K562 (cell line): ENCODE data around the gene CGREF1. TPM values are rescaled to one million over a fixed set of nuclear protein-coding genes. Genes with fewer than 3 reads are reported as not detected.

Experiments used
- ATAC-seq: fragments of 200-7000 bp; cut with Tn5 transposase; 3 replicates; pipeline ENCODE4 v1.9.1; 2020; ENCODE audit warnings: moderate library complexity
- BruUV-seq: library from RNA; stranded (reverse); fragments of 400-500 nt; replicated peaks from 2 replicates; lab custom pipeline; 2021; lab: Mats Ljungman, UMichigan
- CTCF ChIA-PET: fragments of 300-600 bp; formaldehyde crosslinking; extraction: SDS; loops from one replicate; lab custom pipeline; 2021; ENCODE audit warnings: low intra/inter-chr PET ratio; lab: Yijun Ruan, JAX
- POLR2A ChIA-PET: fragments of 300-600, 350-650 bp; sonication (Branson Sonifier 250); formaldehyde crosslinking; extraction: SDS; loops from one replicate; lab custom pipeline; 2021; ENCODE audit warnings: antibody characterized with exemption, inconsistent platforms; lab: Yijun Ruan, JAX
- DNase-seq, 4 experiments: peaks; one replicate each; pipeline versions ENCODE4 v3.0.0 to v3.0.0-alpha.2; 2011 to 2018; ENCODE audit warnings: low spot score in 3 of 4, mixed read lengths in 3 of 4; ENCODE audit errors: extremely low read depth in 1 of 4
- FAIRE-seq: peaks from 2 replicates; lab custom pipeline; 2011; peaks lifted over from hg19 to GRCh38; lab: Jason Lieb, UNC
- H2AFZ ChIP-seq: 2 replicates; pipeline ENCODE4 v1.6.0; 2011; ENCODE audit warnings: low read depth, low read length, control low read depth, inconsistent platforms
- H3K27ac ChIP-seq: fragments of 200-600 bp; 3 replicates; pipeline ENCODE4 v1.8.0; 2011; ENCODE audit warnings: low read depth, mild to moderate bottlenecking, control low read depth, inconsistent platforms, low read length, moderate library complexity, mixed read lengths; ENCODE audit errors: extremely low read depth
- H3K27me3 ChIP-seq, 2 experiments: fragments of 300-600 bp in 1 of 2; 2 replicates in 1 of 2; 3 replicates in 1 of 2; pipeline versions ENCODE4 v1.6.0 to v1.8.0; 2011; ENCODE audit warnings: inconsistent platforms in 2 of 2, low read length in 2 of 2, mild to moderate bottlenecking in 1 of 2, mixed read lengths in 1 of 2, moderate library complexity in 1 of 2; ENCODE audit not compliant: control insufficient read depth in 2 of 2, insufficient read depth in 2 of 2
- H3K36me3 ChIP-seq: fragments of 300-600 bp; 3 replicates; pipeline ENCODE4 v1.8.0; 2011; ENCODE audit warnings: mild to moderate bottlenecking, low read length, inconsistent platforms; ENCODE audit not compliant: control insufficient read depth, insufficient read depth
- H3K4me1 ChIP-seq, 2 experiments: fragments of 200-600 bp in 1 of 2; replicated peaks in 1 of 2; 2 replicates in 1 of 2; 3 replicates in 1 of 2; pipeline versions ENCODE4 v1.5.1 to v1.8.0; 2011; ENCODE audit warnings: inconsistent platforms in 2 of 2, low read length in 2 of 2, mild to moderate bottlenecking in 1 of 2, mixed read lengths in 1 of 2, moderate library complexity in 1 of 2; ENCODE audit not compliant: control insufficient read depth in 2 of 2, insufficient read depth in 2 of 2
- H3K4me2 ChIP-seq: 2 replicates; pipeline ENCODE4 v1.6.1; 2011; ENCODE audit warnings: low read length, control low read depth, inconsistent platforms, mixed read lengths; ENCODE audit not compliant: insufficient read depth
- H3K4me3 ChIP-seq: fragments of 200-600 bp; sonication (generic), shearing (Covaris generic); 2 replicates; pipeline ENCODE4 v1.5.1; 2016; ENCODE audit warnings: control low read depth, inconsistent platforms
- H3K79me2 ChIP-seq: fragments of 200-600 bp; 3 replicates; pipeline ENCODE4 v1.8.0; 2011; ENCODE audit warnings: low read length, inconsistent platforms; ENCODE audit not compliant: control insufficient read depth, insufficient read depth
- H3K9ac ChIP-seq, 2 experiments: 2 replicates each; pipeline versions ENCODE4 v1.6.0 to v1.6.1; 2011; ENCODE audit warnings: low read depth in 2 of 2, low read length in 2 of 2, control low read depth in 1 of 2, inconsistent platforms in 1 of 2, mild to moderate bottlenecking in 1 of 2, mixed read lengths in 1 of 2; ENCODE audit not compliant: insufficient read depth in 1 of 2
- H3K9me1 ChIP-seq: one replicate; pipeline ENCODE4 v1.6.0; 2011; ENCODE audit warnings: inconsistent platforms, mild to moderate bottlenecking, low read length, moderate library complexity; ENCODE audit not compliant: control insufficient read depth, insufficient read depth
- H3K9me3 ChIP-seq: replicated peaks from 2 replicates; pipeline ENCODE4 v1.5.1; 2011; ENCODE audit warnings: low read depth, low read length, inconsistent platforms; ENCODE audit not compliant: control insufficient read depth, insufficient read depth
- H4K20me1 ChIP-seq: replicated peaks from 2 replicates; pipeline ENCODE4 v1.6.1; 2011; ENCODE audit warnings: low read length, inconsistent platforms, mixed read lengths; ENCODE audit not compliant: control insufficient read depth, insufficient read depth
- DIDO1 ChIP-seq: fragments of 450-650 bp; IDR thresholded peaks from 2 replicates; pipeline ENCODE4 v1.6.1; 2016; ENCODE audit warnings: low read depth, missing biosample characterization, missing genetic modification characterization
- E2F5 ChIP-seq: sonication (generic); formaldehyde crosslinking; IDR thresholded peaks from 2 replicates; pipeline ENCODE4 v1.8.0; 2022; ENCODE audit warnings: mild to moderate bottlenecking, missing genetic modification reagents
- FIP1L1 ChIP-seq: fragments of 200-400 bp; formaldehyde crosslinking; IDR thresholded peaks from 2 replicates; pipeline ENCODE4 v1.6.1; 2018; ENCODE audit warnings: mild to moderate bottlenecking, low read depth, low read length; ENCODE audit not compliant: poor library complexity, severe bottlenecking
- HINFP ChIP-seq: fragments of 450-650 bp; conservative IDR thresholded peaks from 2 replicates; pipeline ENCODE4 v1.6.1; 2016; ENCODE audit warnings: missing genetic modification characterization, low read depth, mild to moderate bottlenecking, control low read depth, missing compliant biosample characterization
- KLF6 ChIP-seq: fragments of 250-450 bp; sonication (Bioruptor Pico); IDR thresholded peaks from 2 replicates; pipeline ENCODE4 v1.4.0; 2020; ENCODE audit warnings: mild to moderate bottlenecking, moderate library complexity, borderline replicate concordance
- MTA2 ChIP-seq: fragments of 450-650 bp; IDR thresholded peaks from 2 replicates; pipeline ENCODE4 v1.6.1; 2016; ENCODE audit warnings: low read depth
- NRF1 ChIP-seq, 2 experiments: fragments of 450-650 bp; IDR thresholded peaks in 1 of 2; conservative IDR thresholded peaks in 1 of 2; 2 replicates each; pipeline ENCODE4 v1.6.1; 2014; ENCODE audit warnings: mild to moderate bottlenecking in 2 of 2
- PHF8 ChIP-seq: fragments of 200-600 bp; sonication (generic); IDR thresholded peaks from 2 replicates; pipeline ENCODE4 v1.6.1; 2012; ENCODE audit warnings: mixed run types, mild to moderate bottlenecking, inconsistent platforms, low read length, moderate library complexity, borderline replicate concordance
- POU5F1 ChIP-seq: fragments of 150-350 bp; IDR thresholded peaks from 2 replicates; pipeline ENCODE4 v1.6.1; 2014; ENCODE audit warnings: borderline replicate concordance, low read length, low read depth, mild to moderate bottlenecking; ENCODE audit not compliant: partially characterized antibody
- SIN3B ChIP-seq: fragments of 450-650 bp; IDR thresholded peaks from 2 replicates; pipeline ENCODE4 v1.6.1; 2017; ENCODE audit warnings: low read depth, mild to moderate bottlenecking, moderate library complexity
- ZBTB17 ChIP-seq: fragments of 450-650 bp; formaldehyde crosslinking; IDR thresholded peaks from 2 replicates; pipeline ENCODE4 v1.4.0; 2020; ENCODE audit warnings: mild to moderate bottlenecking
- ZNF316 ChIP-seq: fragments of 450-650 bp; IDR thresholded peaks from 2 replicates; pipeline ENCODE4 v1.6.1; 2016
- ZNF785 ChIP-seq: fragments of 250-450 bp; sonication (Bioruptor Pico); IDR thresholded peaks from 2 replicates; pipeline ENCODE4 v1.4.0; 2020; ENCODE audit warnings: mild to moderate bottlenecking
- WGBS: fragments of 100-300 bp; shearing (Covaris generic); methylation state at CpG from one replicate; pipeline ENCODE4 v1.1.6; 2016; ENCODE audit warnings: low coverage, mixed read lengths; ENCODE audit not compliant: insufficient coverage; ENCODE audit errors: missing lambda C conversion rate; 5-methylcytosine and 5-hydroxymethylcytosine counted together
- in situ Hi-C: fragments of 300-500 bp; cut with MboI; formaldehyde crosslinking; loops from 4 replicates; pipeline ENCODE4 v1.15.0; 2018; ENCODE audit warnings: inconsistent platforms, mixed read lengths
- intact Hi-C: fragments of 100-400 bp; cut with micrococcal nuclease; formaldehyde crosslinking; loops from 2 replicates; pipeline ENCODE4 v1.14.2; 2022
- polyA plus RNA-seq, 8 experiments: library from polyadenylated mRNA; depleted of rRNA in 4 of 8; stranded (reverse) in 5 of 8; unstranded in 3 of 8; fragments of >200 nt; fragmentation: Nextera tagmentation in 2 of 8; fragmentation: Illumina TruSeq in 1 of 8; extraction: Ambion mirVana in 2 of 8; extraction: Trizol in 1 of 8; gene quantifications; 2 replicates each; pipeline versions ENCODE4 v1.2.1 to v1.2.3, GENCODE V29; 2011 to 2014; ENCODE audit warnings: inconsistent platforms in 1 of 8, missing spikeins in 1 of 8
- total RNA-seq, 7 experiments: library from RNA; depleted of rRNA in 6 of 7; stranded (reverse); fragments of >200 nt in 6 of 7; fragmentation: Illumina TruSeq in 2 of 7; extraction: Trizol in 2 of 7; gene quantifications; 2 replicates each; pipeline versions ENCODE4 v1.2.1 to v1.2.3, GENCODE V29; 2011 to 2021; ENCODE audit warnings: low replicate concordance in 1 of 7

CGREF1 gene
- total and polyA plus RNA-seq, 9 of the 15 experiments (the other 6 are each of a cell fraction or from before 2014, with no cell fraction given) = 0.07 to 0.50 (median 0.37) TPM

DNA sequence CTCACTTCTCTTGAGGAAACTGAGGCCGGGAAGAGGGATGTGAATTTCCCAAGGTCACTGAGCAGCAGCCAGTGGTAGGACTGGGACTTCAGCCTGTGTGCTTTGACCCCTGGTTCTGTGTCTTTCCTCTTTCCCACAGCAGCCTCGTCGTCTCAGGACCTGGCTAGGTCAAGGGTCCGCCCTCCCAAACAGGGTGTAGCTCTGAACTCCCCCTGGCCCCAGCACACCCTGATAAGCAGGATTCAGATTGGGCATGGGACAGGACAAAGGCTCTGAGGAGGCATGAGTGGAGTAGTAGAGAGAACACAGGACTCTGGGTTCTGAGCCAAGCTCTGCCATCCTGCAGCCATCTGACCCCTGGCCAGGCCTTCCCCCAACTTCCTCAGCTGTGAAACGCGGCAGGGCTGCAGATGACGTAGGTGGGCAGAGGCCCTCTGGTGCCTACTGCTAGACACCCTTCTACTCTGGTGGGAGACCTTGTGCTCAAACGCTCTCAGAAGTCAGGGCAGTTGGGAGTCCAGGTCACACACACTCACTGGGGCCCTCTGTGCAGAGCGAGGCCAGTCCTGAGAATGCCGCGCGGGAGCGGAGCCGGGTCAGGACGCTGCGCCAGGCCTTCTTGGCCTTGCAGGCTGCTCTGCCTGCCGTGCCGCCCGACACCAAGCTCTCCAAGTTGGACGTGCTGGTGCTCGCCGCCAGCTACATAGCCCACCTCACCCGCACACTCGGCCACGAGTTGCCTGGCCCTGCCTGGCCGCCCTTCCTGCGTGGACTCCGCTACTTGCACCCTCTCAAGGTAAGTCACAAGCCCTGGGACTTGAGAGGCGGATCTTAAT lies 30.9 kb upstream of the CGREF1 start:
- Histone ChIP-seq H3K4me2 (no peak overlapping the region), H4K20me1 (no peaks in the 10 kb centered on the region), H3K36me3 (no peaks in the 10 kb centered on the region), H3K27ac (no peak overlapping the region), H3K9me1 (no peaks in the 10 kb centered on the region), H3K27me3 (peaks cover 0 to 15% of the 10 kb centered on the region in 2 experiments; a peak in 2 of 5 replicates), H3K9ac (peak overlapping the region in 1 of 2 experiments; percentile 70; a peak in 2 of 4 replicates), H3K4me1 (peaks cover 0 to 15% of the 10 kb centered on the region in 2 experiments; a peak in 2 of 5 replicates), H3K9me3 (no peaks in the 10 kb centered on the region), H2AFZ (no peak overlapping the region), H3K79me2 (no peaks in the 10 kb centered on the region), H3K4me3 (no peak overlapping the region)
- intact Hi-C loops (no loop called here), in situ Hi-C loops (no loop called here)
- POLR2A ChIA-PET = interaction anchor here (1.0 to 1.3 kb wide), 2 partner anchors 11 to 69 kb away, joined by 3 read pairs; no protein-coding TSS in a partner anchor
- CTCF ChIA-PET = no interaction called here
- no TSS peak for BruUV-seq
- FAIRE-seq (no peak), DNase-seq (peak in 1 of 4 experiments; percentile 8), ATAC-seq (no peak)
- WGBS = 45% methylated on average over 29 of the region's 29 CpGs
- TF ChIP-seq POU5F1 (no peak), SIN3B (no peak), NRF1 (conservative IDR thresholded peaks at IDR 0.05 in 1 of 2, IDR thresholded peaks at IDR 0.05 in 1 of 2) (no peak), MTA2 (no peak), KLF6 (CRISPR knock-in tag) (no peak), E2F5 (CRISPR knock-in tag) (no peak), FIP1L1 (no peak), DIDO1 (no peak), ZNF785 (CRISPR knock-in tag) (no peak), PHF8 (no peak), ZNF316 (no peak), HINFP (tag) (no peak), ZBTB17 (CRISPR knock-in tag) (no peak)
